T-helper 9 cell (primary cell): Measurements from ENCODE around the gene SYTL2.
"Not testable (repeated sequence)": the region's sequence is repeated elsewhere in the genome, so short reads cannot be mapped to it uniquely, and the experiment has no call there.

Experiments
- DNase-seq: peaks from one replicate; pipeline ENCODE4 v3.0.0-alpha.2; 2020

SYTL2 gene

GRCh38 chr11:85795712-85796487 lies 15.0 kb downstream of the SYTL2 start:
- no peak for DNase-seq

- no peak for DNase-seq
Measured at GRCh38 chr11:85791409-85791990, 19.4 kb downstream of the SYTL2 start.

GRCh38 chr11:85787809-85788760 lies 22.9 kb downstream of the SYTL2 start:
- no peak for DNase-seq

- DNase-seq = no peak
Measured at GRCh38 chr11:85787168-85787567, 23.8 kb downstream of the SYTL2 start.

- no peak for DNase-seq
Measured at GRCh38 chr11:85784480-85785265, 26.3 kb downstream of the SYTL2 start.

GRCh38 chr11:85783758-85784157 lies 27.2 kb downstream of the SYTL2 start:
- DNase-seq = no peak

GRCh38 chr11:85780780-85781517 lies 30.0 kb downstream of the SYTL2 start:
- DNase-seq = not testable (repeated sequence)

GRCh38 chr11:85779956-85780640 lies 30.8 kb downstream of the SYTL2 start:
- no peak for DNase-seq

GRCh38 chr11:85777603-85777972 lies 33.4 kb downstream of the SYTL2 start:
- DNase-seq = not testable (repeated sequence)

GRCh38 chr11:85776951-85777602 lies 33.9 kb downstream of the SYTL2 start:
- DNase-seq = no peak

GRCh38 chr11:85774256-85775101 lies 36.5 kb downstream of the SYTL2 start:
- DNase-seq = no peak

GRCh38 chr11:85772695-85773094 lies 38.2 kb downstream of the SYTL2 start:
- no peak for DNase-seq

- DNase-seq = no peak
Measured at GRCh38 chr11:85771568-85771967, 39.4 kb downstream of the SYTL2 start.

- no peak for DNase-seq
Measured at GRCh38 chr11:85769771-85770170, 41.2 kb downstream of the SYTL2 start.

- no peak for DNase-seq
Measured at GRCh38 chr11:85768473-85769146, 42.3 kb downstream of the SYTL2 start.

GRCh38 chr11:85767246-85767945 lies 43.5 kb downstream of the SYTL2 start:
- DNase-seq = no peak

- DNase-seq = no peak
Measured at GRCh38 chr11:85766721-85767161, 44.2 kb downstream of the SYTL2 start.

GRCh38 chr11:85764796-85765195 lies 46.1 kb downstream of the SYTL2 start:
- DNase-seq = no peak
